Measurements from ENCODE around the gene KCNQ1OT1. TPM values are rescaled to one million over a fixed set of nuclear protein-coding genes. Genes with fewer than 3 reads are reported as not detected.

Gene KCNQ1OT1
- total RNA-seq, 4 donors from 2014 or later, result 0.21 to 1.9 (median 1.2) TPM

DNA sequence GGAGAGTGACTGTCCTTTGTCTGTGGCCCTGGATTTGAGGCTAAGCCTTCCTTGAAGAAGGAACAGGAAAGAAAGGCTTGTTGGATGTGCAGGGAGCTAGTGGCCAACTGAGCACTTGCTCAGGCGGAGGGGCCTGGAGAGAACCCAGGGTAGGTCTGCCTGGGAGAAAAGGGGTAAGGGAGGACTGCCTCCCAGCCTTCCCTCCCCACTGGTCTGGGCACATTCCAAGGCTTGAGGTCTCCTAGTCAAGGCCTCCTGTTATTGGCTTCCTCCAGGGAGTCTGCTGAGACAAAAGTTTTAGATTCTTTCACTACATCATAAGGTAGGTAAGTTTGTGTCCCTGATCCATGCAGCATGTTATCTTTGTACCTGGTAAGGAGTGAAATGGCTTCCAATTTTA is 15.2 kb downstream of the KCNQ1OT1 start:
- no peak for DNase-seq
- no peak for TF ChIP-seq POLR2A (IDR thresholded peaks at IDR 0.05)
- TF ChIP-seq, protein P1, sequence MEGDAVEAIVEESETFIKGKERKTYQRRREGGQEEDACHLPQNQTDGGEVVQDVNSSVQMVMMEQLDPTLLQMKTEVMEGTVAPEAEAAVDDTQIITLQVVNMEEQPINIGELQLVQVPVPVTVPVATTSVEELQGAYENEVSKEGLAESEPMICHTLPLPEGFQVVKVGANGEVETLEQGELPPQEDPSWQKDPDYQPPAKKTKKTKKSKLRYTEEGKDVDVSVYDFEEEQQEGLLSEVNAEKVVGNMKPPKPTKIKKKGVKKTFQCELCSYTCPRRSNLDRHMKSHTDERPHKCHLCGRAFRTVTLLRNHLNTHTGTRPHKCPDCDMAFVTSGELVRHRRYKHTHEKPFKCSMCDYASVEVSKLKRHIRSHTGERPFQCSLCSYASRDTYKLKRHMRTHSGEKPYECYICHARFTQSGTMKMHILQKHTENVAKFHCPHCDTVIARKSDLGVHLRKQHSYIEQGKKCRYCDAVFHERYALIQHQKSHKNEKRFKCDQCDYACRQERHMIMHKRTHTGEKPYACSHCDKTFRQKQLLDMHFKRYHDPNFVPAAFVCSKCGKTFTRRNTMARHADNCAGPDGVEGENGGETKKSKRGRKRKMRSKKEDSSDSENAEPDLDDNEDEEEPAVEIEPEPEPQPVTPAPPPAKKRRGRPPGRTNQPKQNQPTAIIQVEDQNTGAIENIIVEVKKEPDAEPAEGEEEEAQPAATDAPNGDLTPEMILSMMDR (IDR thresholded peaks at IDR 0.05), result no peak
- 83 to 89% methylated on average over 1 of the region's 1 CpG for WGBS, 2 donors
- H3K9me3 ChIP-seq, result no peaks in the 10 kb centered on the region
- no peak overlapping the region for H3K4me3 ChIP-seq
- H3K4me1 ChIP-seq, result peaks cover 0 to 30% (median 2%) of the 10 kb centered on the region in 3 donors
- intact Hi-C loops (cut with DNase I), result no loop called here
- H3K27ac ChIP-seq, result no peak overlapping the region
- H3K36me3 ChIP-seq, result peaks cover 0 to 12% (median 0%) of the 10 kb centered on the region in 3 donors
- H3K27me3 ChIP-seq, result no peaks in the 10 kb centered on the region

DNA sequence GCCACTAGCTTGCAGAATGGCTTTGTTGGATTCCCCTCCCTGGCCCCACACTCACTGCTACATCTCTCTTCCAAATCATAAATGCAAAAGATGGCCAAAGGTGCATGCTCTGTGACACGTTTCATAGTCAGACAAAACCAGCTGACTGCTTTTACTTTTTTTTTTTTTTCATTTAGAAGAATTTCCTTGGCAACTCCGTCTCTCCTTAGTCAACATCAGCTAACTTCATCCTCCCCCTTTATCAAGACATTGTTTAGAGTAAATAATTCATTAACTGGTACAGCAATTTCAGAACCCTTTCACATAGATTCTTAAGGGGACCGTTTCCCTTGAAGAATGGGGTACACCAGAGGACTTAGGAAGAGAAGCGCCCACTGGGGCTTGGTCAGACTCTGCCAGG is 16.0 kb downstream of the KCNQ1OT1 start:
- H3K9me3 ChIP-seq, result no peaks in the 10 kb centered on the region
- no peak for TF ChIP-seq POLR2A (IDR thresholded peaks at IDR 0.05)
- TF ChIP-seq, protein P1 (IDR thresholded peaks at IDR 0.05), result no peak
- intact Hi-C loops (cut with DNase I), result no loop called here
- no peak overlapping the region for H3K4me3 ChIP-seq
- no peak overlapping the region for H3K27ac ChIP-seq
- H3K27me3 ChIP-seq, result no peaks in the 10 kb centered on the region
- DNase-seq, result no peak
- peaks cover 0 to 12% (median 0%) of the 10 kb centered on the region in 3 donors for H3K36me3 ChIP-seq
- 67 to 80% methylated on average over 3 of the region's 4 CpGs for WGBS, 2 donors
- peaks cover 0 to 22% (median 2%) of the 10 kb centered on the region in 3 donors for H3K4me1 ChIP-seq

DNA sequence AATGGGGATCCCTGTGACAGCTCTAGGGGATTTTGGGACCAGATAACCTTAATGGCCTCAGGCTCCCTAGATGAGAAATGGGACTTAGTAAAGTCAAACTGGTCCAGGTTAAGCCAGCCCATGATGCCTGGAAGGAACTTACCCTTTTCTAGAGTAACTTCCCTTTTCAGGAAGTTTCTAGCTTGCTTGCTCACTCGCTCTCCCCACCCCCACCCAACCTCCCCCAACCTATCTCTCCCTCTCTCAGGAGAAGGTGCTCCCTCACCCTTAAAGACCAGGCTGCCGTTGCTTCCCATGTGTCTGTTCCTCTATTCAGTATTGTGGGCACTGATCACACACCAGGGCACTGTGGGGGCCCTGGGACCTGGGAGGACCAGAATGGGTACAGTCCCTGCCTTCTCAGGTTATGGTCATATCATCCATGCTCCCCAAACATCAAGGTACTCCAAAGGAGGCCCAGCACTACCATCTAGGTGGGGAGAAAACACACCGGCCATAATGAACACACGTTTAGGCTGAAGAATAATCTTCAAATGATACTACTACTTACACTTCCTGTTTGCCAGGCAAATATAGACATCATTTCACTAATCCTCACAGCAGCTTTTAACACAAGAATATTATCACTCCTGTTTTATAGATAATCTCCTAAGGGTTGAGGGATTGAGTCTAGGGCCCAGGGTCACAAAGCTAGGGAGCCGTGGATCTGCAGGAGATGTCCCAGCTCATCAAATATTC is 18.2 kb downstream of the KCNQ1OT1 start:
- intact Hi-C loops (cut with DNase I), result no loop called here
- 70 to 91% methylated on average over 4 to 5 of the region's 5 CpGs for WGBS, 2 donors
- Histone ChIP-seq H3K9me3 (no peaks in the 10 kb centered on the region), H3K4me3 (no peak overlapping the region), H3K4me1 (no peaks in the 10 kb centered on the region), H3K27me3 (no peaks in the 10 kb centered on the region), H3K27ac (no peak overlapping the region), H3K36me3 (peaks cover 0 to 12% (median 0%) of the 10 kb centered on the region in 3 donors)
- TF ChIP-seq POLR2A (IDR thresholded peaks at IDR 0.05), result no peak
- TF ChIP-seq, protein P1 (IDR thresholded peaks at IDR 0.05), result no peak
- no peak for DNase-seq

DNA sequence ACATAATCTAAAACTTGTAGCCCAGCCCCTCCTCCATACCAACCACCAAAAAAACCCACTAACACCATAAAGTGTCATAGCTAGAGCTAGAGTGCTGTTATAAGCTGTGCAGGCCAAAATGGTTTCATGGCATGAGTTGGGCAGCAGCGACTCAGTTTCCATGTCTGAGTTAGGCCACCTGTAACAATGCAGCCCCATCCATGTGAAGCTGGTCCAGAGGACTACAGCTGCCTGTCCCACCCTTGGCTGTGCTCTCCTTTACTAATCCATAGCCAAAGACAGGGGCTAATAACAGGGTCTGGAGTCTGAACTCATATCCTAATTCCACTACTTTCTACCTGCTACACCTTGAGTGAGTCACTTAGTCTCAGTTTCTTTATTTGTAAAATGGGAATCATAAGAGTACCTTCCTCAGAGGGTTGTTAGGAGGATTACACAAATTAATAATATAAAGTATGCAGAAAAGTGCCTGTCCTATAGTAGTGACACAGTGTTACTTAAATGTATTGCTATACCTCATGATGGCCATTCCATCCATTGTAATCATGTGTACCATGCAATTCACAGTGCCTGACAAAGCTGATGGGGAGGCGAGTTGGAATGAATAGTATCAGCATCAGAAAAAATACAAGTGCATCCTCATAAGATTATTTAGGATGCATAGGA is 20.6 kb downstream of the KCNQ1OT1 start:
- intact Hi-C loops (cut with DNase I), result no loop called here

More for the DNA sequence above, 20.6 kb downstream of the KCNQ1OT1 start:
- H3K27me3 ChIP-seq, result no peaks in the 10 kb centered on the region
- WGBS, 2 donors, result 77 to 100% methylated on average over 2 of the region's 2 CpGs
- H3K4me3 ChIP-seq, result no peak overlapping the region
- H3K36me3 ChIP-seq, result no peaks in the 10 kb centered on the region
- H3K4me1 ChIP-seq, result peaks cover 0 to 3% (median 0%) of the 10 kb centered on the region in 3 donors
- no peaks in the 10 kb centered on the region for H3K9me3 ChIP-seq
- H3K27ac ChIP-seq, result no peak overlapping the region
- TF ChIP-seq POLR2A (IDR thresholded peaks at IDR 0.05), result no peak
- TF ChIP-seq, protein P1 (IDR thresholded peaks at IDR 0.05), result no peak
- DNase-seq, result no peak

Data from esophagus squamous epithelium (tissue), 5 donors.